Activated CD8-positive, alpha-beta T cell treated with anti-CD3 and anti-CD28 coated beads for 36 hours (primary cell): Measurements from ENCODE around the gene ACTG2. TPM values are rescaled to one million over a fixed set of nuclear protein-coding genes. Genes with fewer than 3 reads are reported as not detected.
"Not testable (repeated sequence)": the region's sequence is repeated elsewhere in the genome, so short reads cannot be mapped to it uniquely, and the experiment has no call there.

Experiments used
- ATAC-seq: fragments of 200-7000 bp; cut with Tn5 transposase; one replicate; pipeline ENCODE4 v1.10.0; 2021; ENCODE audit warnings: mild to moderate bottlenecking, moderate library complexity
- CTCF ChIA-PET: fragments of 350-600 bp; sonication (Branson Sonifier 250); formaldehyde crosslinking; loops from one replicate; lab custom pipeline; 2021; ENCODE audit warnings: antibody characterized with exemption; lab: Charles Lee
- POLR2A ChIA-PET: fragments of 350-600 bp; sonication (Branson Sonifier 250); formaldehyde crosslinking; loops from one replicate; lab custom pipeline; 2021; ENCODE audit warnings: antibody characterized with exemption; lab: Charles Lee
- DNase-seq: peaks from one replicate; pipeline ENCODE4 v3.0.0-alpha.2; 2020
- H3K27ac Mint-ChIP-seq: one replicate; pipeline ENCODE4 v1.8.0; 2021; ENCODE audit warnings: mild to moderate bottlenecking, mixed read lengths
- H3K27me3 Mint-ChIP-seq: one replicate; pipeline ENCODE4 v1.8.0; 2021; ENCODE audit warnings: mixed read lengths
- H3K36me3 Mint-ChIP-seq: one replicate; pipeline ENCODE4 v1.8.0; 2021; ENCODE audit warnings: low read depth, mixed read lengths
- H3K4me1 Mint-ChIP-seq: one replicate; pipeline ENCODE4 v1.8.0; 2021; ENCODE audit warnings: low read depth, mixed read lengths
- H3K4me3 Mint-ChIP-seq: one replicate; pipeline ENCODE4 v1.8.0; 2021; ENCODE audit warnings: mild to moderate bottlenecking, moderate library complexity, mixed read lengths
- H3K9me3 Mint-ChIP-seq: one replicate; pipeline ENCODE4 v1.8.0; 2021; ENCODE audit warnings: mixed read lengths
- CTCF ChIP-seq: fragments of 200-600 bp; IDR thresholded peaks from one replicate; pipeline ENCODE4 v1.8.0; 2022; ENCODE audit warnings: antibody characterized with exemption, mild to moderate bottlenecking
- intact Hi-C: fragments of 100-400 bp; cut with micrococcal nuclease; formaldehyde crosslinking; loops from one replicate; pipeline ENCODE4 v1.10.0; 2022
- total RNA-seq, 2 experiments: library from RNA; stranded (reverse); gene quantifications; one replicate each; pipeline ENCODE4 v1.2.3, GENCODE V29; 2021

Gene ACTG2
- total RNA-seq, 2 experiments from 2014 or later, result 0.11 to 0.27 TPM

GRCh38 chr2:73886357-73886756 is 6.5 kb upstream of the ACTG2 start:
- no peak for TF ChIP-seq CTCF
- ATAC-seq (peak; percentile 88), DNase-seq (peak; percentile 90)
- Mint-ChIP-seq H3K4me3 (no peak overlapping the region), H3K27ac (peak overlapping the region; percentile 47), H3K27me3 (peaks cover 3% of the 10 kb centered on the region), H3K9me3 (peaks cover 3% of the 10 kb centered on the region), H3K4me1 (peaks cover 27% of the 10 kb centered on the region), H3K36me3 (peaks cover 3% of the 10 kb centered on the region)
- CTCF ChIA-PET, result interaction anchor here (1.6 to 1.8 kb wide), 2 partner anchors 22 to 63 kb away, joined by 5 to 7 read pairs; no protein-coding TSS in a partner anchor
- POLR2A ChIA-PET, result no interaction called here
- intact Hi-C loops, result no loop called here

- H3K9me3 Mint-ChIP-seq, intact Hi-C loops, H3K27ac Mint-ChIP-seq, H3K4me3 Mint-ChIP-seq, H3K27me3 Mint-ChIP-seq, H3K36me3 Mint-ChIP-seq: not testable (repeated sequence)
- ATAC-seq, result peak; percentile 61
- ChIA-PET POLR2A (interaction anchor here (0.7 to 1.2 kb wide), 4 partner anchors 8 to 514 kb away, joined by 3 to 6 read pairs (median 4); partner anchors contain the start of gene BOLA3), CTCF (interaction anchor here (0.8 to 1.6 kb wide), 2 partner anchors 64 to 290 kb away, joined by 4 to 7 read pairs; no protein-coding TSS in a partner anchor)
- peak; percentile 45 for DNase-seq
- H3K4me1 Mint-ChIP-seq, result peaks cover 27% of the 10 kb centered on the region
Measured at GRCh38 chr2:73887596-73888353, 5.0 kb upstream of the ACTG2 start.

GRCh38 chr2:73888388-73888787 is 4.4 kb upstream of the ACTG2 start:
- no peak overlapping the region for H3K4me3 Mint-ChIP-seq
- DNase-seq (no peak), ATAC-seq (no peak)
- H3K9me3 Mint-ChIP-seq, result peaks cover 3% of the 10 kb centered on the region
- ChIA-PET CTCF (no interaction called here), POLR2A (interaction anchor here (1.2 kb wide), 1 partner anchor 259 kb away, joined by 4 read pairs; the partner anchor contains the start of gene BOLA3)
- TF ChIP-seq CTCF, result no peak
- H3K27me3 Mint-ChIP-seq, result peaks cover under 1% of the 10 kb centered on the region
- intact Hi-C loops, result no loop called here
- H3K27ac Mint-ChIP-seq, result peak overlapping the region; percentile 32
- peaks cover 27% of the 10 kb centered on the region for H3K4me1 Mint-ChIP-seq
- H3K36me3 Mint-ChIP-seq, result peaks cover 3% of the 10 kb centered on the region

GRCh38 chr2:73889206-73889605 is 3.6 kb upstream of the ACTG2 start:
- Mint-ChIP-seq H3K36me3 (peaks cover 3% of the 10 kb centered on the region), H3K27me3 (no peaks in the 10 kb centered on the region), H3K27ac (no peak overlapping the region), H3K4me3 (no peak overlapping the region), H3K9me3 (peaks cover 3% of the 10 kb centered on the region), H3K4me1 (peaks cover 28% of the 10 kb centered on the region)
- no peak for TF ChIP-seq CTCF
- no peak for DNase-seq
- ChIA-PET POLR2A (no interaction called here), CTCF (no interaction called here)
- intact Hi-C loops, result no loop called here
- ATAC-seq, result no peak

- intact Hi-C loops, result no loop called here
- TF ChIP-seq CTCF, result no peak
Measured at GRCh38 chr2:73890301-73891092, 2.3 kb upstream of the ACTG2 start.

More at GRCh38 chr2:73890301-73891092, 2.3 kb upstream of the ACTG2 start:
- Mint-ChIP-seq H3K27ac (no peak overlapping the region), H3K27me3 (no peaks in the 10 kb centered on the region), H3K9me3 (peaks cover 3% of the 10 kb centered on the region), H3K4me1 (peaks cover 37% of the 10 kb centered on the region), H3K4me3 (no peak overlapping the region), H3K36me3 (peaks cover 3% of the 10 kb centered on the region)
- ATAC-seq (no peak), DNase-seq (no peak)
- POLR2A ChIA-PET, result no interaction called here
- CTCF ChIA-PET, result interaction anchor here (1.0 to 1.2 kb wide), 3 partner anchors 17 to 67 kb away, joined by 3 to 4 read pairs (median 4); no protein-coding TSS in a partner anchor
